Activated T-cell treated with anti-CD3 and anti-CD28 coated beads for 1 hour (primary cell): ENCODE results near the gene CARMIL1.

ENCODE experiments used
- DNase-seq: peaks from one replicate; pipeline ENCODE4 v3.0.0-alpha.2; 2020; ENCODE audit warnings: low read depth

Gene CARMIL1

DNA sequence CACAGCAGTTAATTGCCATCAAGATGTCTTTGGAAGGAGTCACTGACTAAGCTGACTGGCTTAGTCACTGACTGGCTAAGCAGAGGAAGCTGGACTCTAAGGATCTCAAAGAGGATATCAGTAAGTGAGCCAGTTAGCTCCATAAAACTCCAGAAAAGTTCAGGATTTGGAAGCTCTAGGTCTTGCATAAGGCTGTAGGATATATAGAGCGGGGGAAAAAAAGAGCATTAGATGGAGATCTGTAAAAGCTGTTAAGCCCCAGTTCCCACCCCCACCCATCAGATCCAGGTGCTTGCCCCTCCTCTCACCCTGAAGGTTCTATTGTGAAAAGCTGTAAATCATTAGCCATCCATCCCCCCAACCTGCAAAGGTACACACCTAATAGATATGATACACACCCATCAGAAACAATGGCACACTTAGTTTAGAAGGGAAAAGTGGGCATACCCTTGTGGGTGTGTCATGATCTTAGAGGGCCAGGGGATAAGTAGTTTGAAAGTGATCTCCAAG lies 32.2 kb downstream of the CARMIL1 start:
- DNase-seq = no peak

DNA sequence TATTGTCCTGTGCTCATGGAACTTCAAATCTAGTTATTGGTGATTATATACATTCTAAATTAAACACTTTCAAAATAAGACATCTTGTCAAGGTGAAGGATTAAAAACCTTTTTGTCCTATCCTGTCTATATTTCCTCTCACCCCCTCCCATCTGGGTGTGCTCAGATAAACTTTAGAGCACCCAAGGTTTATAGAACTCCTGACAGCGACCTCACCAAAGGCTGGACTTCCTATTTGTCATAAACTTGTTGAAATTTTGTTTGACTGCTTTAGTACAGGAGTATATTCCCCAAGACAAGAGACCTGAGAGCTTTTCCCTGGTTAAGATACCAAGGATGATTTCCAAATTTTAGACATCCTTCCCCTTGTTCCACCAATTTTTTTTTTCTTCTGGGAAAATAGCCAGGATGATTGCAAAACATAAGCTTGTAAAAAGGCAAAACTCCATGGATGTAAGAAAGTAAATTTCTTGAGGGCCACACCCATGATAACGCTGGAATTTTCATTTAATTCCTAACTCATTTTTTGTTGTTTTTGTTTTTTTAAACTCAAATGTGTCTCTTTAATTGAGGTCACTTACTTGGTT lies 33.0 kb downstream of the CARMIL1 start:
- DNase-seq = no peak

DNA sequence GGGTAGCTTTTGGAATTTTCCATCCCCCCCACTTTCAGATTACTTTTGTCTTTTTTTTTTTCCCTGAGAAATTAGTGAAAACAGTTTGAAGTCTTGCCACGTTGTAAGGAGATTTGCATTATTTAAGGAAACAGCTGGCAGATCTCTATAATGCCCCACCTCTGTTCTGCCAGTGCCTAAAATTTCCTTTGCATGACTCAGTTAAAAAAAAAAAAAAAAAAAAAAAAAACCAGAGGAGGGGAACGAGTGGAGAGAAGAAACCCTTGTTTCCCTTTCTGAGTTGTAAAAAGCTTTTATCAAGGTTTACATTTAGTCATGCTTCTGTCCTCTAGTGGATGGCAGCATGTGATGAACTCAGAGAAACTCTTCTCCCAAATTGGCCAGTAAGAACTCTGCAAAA lies 33.5 kb downstream of the CARMIL1 start:
- DNase-seq = no peak

DNA sequence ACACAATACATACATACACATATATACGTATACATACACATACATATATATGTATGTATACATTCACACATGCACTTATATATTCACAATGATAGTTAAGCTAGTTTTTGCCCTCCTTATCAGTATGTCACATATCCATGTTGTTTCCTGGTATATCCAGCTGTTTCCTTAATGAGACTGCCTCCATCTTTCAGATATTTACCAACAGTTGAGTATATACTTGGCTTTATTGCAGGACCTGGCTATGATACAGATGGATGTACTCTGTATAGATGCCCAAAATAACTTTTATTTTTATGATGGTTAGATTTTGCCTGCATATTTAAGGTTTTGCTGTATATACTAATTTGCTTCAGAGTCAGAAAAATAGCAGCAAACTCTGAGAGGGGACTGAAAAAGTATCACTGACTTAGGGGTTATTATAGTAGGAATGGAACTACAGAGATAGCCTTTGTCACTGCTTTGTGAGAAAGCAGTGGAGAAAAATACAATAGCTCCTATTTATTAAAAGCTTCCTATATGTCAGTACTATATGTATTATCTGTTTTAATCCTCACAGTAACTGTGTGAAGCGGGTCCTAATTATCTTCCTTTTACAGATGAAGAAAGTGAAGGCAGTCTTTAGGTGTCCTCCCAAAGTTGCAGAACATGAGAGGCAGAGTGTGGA lies 35.5 kb downstream of the CARMIL1 start:
- DNase-seq = no peak

DNA sequence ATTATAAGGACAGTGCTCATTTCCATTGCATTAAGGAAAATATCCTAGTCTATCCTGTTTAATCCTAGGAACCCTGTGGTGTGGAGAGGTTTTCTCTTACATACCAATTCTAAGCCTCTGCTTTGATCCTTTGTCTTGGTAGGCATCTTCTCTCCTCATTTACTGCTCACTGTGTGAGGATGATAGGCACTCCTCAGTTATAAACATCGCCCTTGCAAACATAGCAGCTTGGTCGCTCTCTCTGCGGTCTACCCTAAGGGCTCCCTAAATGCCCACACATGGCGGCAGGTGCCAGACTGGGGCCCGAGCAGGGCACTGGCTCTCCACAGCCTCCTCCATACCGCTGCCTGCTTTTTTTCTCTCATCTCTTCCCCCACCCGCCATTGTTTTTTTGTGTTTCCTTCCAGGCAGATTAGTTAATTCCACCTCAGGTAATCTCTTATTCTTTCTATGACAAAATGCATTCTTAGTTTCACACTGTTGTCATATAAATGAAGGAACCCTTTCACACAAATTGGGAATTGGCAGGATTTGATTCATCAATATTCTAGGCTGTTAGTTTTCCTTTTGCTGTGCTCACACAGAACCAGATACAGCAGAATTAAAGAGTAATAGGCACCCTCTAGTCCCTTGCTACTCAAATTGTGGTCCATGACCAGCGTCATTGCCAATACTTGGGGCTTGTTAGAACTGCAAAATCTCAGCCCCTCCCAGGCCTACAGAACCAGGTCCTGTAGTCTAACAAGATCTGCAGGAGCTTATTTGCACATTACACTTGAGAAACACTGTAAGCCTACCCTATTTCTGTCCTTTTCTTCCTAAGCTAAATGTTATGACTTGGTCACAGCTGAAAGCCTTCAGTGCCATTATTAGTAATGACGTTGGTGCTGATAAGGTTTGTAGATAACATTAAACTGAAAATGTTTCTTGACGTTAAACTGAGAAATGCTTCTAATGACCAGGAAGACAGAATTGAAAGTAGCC lies 36.3 kb downstream of the CARMIL1 start:
- DNase-seq = no peak

DNA sequence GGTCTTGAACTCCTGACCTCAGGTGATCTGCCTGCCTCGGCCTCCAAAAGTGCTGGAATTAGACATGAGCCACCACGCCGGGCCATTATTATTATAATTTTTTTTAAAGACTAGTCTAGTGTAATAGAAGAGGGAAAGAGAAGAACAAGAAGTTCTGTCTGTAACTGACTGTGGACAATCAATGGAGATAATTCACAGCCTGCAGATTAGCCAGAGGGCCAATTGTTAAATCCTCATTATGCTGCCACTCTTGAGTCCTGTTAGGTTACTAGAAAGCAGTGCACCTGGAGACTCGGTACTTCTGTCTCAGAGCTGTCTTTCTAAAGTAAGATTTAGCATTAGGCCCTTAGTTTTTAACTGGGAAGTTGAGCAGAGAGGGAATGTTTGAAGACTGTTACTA lies 37.5 kb downstream of the CARMIL1 start:
- DNase-seq = no peak

DNA sequence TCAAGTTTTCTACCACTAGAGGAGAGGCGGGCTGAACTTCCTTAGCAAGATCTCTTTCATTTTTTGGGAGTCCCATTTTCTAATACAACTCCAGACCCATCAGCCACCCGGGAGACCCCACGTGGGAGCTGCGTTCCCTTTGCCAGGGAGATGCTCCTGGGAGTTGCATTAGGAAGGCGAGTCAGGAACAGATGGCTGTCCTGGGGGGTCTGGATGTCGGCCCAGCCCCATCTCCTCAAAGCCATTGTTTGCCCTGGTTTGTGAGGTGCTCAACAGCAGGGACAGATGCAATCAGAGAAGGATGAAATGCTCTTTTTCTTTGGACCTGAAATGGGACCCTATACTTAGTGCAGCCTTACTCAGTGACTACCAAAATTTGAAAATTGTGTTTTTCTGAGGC lies 39.4 kb downstream of the CARMIL1 start:
- no peak for DNase-seq

DNA sequence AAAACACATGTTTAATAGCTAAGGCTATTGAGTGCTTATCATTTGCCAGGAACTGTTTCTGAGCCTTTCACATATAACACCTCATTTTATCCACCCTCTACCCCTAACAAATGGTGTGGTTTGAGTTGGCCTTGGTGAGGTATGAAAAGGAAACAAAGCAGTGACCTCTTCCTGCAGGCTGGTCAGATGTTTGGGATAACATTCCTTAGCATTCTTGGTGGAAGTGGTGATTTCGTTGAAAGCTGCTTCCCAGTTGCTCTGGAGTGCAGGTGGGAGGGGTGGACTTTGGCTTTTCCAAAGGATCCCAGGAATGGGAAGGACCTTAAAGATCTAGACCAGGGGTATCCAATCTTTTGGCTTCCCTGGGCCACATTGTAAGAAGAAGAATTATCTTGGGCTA lies 41.3 kb downstream of the CARMIL1 start:
- DNase-seq = no peak

DNA sequence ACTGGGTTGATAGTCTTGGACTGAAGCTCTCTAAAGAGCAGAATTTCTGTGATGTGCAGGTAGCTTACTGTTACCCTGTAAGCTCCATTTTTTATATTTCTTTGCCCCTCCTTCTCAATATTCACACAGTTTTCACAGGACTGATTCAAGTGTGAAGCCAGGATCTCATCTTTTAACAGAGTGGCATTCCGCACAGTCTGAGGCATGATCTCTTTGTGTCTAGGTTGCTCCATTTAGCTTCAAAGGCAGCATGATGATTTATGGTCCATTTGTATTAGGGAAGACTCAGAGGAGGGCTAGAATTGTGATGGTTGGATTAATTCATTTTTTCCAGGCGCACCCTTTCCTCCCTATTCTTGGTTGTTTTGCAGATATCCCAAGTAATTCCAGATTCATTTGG lies 43.5 kb downstream of the CARMIL1 start:
- DNase-seq = no peak

DNA sequence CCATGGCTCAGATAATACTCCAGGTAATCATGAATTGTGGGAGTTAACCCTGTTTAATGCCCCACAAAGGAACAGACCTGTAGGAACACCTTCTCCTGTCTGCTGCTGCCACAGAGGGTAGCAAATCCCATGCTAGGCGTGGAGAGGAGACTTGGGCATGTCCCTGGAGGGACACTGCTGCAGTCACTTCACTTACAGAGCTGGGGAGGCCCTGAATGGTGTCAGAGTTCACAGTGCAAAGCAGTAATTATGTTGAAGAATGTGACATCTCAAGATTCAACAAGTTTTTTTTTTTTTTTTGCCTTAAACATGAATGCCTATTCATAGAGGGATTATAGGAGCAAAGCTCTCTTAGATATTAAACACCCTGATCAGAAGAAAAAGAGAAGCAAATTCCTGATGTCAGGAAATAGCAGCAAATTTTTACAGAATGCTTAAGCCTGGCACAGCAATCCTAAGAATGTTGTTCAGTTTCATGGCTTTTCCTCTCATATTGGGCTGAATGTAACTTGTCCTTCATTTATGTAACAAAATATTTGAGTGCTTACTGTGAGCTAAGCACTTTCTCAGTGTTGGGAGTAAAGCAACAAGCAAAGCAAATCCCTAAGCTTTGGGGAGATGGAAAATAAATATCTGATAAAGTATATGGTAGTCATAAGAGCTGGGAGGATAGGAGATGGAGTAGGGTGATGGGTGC lies 45.0 kb downstream of the CARMIL1 start:
- DNase-seq = no peak

DNA sequence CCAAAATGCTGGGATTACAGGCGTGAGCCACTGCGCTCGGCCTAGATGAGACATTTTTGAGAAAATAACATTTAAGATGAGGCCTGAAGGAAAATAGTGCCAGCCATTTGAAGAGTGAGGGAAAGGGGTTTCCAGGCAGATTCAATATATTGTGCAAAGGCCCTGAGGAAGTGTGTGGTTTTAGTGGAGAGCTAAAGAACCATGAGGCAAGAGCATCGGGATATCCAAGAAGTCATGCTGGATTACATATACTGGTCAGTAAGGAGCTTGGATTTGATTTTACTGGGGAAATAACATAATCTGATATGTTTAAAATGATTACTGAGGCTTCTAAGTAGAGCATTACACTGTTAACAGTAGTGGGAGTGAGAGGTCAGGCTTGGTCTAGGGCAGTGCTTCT lies 47.0 kb downstream of the CARMIL1 start:
- DNase-seq = no peak

DNA sequence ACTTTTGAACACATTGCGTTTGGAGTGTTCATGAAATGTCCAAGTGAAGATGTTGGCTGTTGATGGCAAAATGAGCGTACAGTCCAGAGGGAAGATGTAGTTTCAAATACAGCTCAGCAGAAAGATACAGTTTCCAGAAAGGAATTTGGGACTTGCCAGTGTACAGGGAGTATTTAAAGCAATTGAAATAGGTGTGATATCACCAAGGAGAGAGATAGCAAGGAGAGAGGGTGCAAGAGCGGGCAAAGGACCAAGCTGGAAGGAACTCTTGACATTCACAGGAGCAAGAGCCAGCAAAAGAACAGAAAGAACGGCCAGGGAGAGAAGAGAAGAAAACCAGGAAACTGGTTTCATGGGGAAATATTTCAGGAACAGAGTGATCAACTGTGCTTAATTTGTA lies 47.8 kb downstream of the CARMIL1 start:
- DNase-seq = no peak

DNA sequence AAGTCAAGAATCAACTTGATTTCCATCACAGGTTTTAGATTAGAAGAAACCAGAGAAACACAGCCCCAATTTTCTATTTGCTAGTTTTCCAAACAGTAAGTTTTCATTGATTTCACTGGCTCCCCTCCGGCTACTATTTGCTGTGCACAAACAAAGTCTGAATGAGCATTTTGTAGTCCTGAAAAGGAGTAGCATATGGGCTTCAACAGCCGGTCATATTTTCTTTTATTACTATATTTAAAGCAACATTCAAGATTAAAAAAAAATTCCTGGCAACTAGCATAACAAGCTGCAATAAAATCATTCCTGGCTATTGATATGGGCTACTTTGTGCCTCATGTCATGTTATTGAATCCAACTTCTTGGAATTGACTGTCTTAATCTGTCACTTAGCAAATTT lies 48.3 kb downstream of the CARMIL1 start:
- no peak for DNase-seq

DNA sequence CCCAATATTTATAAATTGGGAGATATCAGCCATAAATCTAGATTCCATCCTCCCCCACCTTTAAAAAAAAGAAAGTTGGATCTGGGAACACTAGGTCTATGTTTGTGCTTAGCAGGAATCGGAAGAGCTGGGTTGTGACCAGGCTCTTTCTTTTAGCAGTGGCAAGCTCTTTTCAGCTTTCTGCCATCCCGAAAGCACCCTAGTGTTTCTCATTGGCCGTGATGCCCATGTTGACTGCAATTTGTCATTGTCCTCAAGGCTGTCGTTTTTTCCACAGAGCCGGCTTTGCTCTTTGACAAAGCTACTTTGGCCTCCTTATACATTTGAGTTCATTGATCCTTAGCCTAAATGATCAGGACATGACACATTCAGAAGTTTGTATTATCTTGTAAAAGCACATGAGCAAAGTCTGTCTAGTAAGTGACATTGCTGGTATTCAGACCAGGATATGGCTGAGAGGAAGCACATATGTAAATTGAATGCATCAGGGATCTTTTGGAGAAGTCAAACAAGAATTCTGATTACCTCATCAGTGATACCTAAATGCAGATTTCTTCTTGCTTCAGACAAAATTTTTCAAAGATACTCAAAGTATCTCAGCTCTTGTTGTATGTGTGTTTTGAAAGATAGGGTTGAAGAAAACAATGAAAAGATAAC lies 50.1 kb downstream of the CARMIL1 start:
- no peak for DNase-seq

DNA sequence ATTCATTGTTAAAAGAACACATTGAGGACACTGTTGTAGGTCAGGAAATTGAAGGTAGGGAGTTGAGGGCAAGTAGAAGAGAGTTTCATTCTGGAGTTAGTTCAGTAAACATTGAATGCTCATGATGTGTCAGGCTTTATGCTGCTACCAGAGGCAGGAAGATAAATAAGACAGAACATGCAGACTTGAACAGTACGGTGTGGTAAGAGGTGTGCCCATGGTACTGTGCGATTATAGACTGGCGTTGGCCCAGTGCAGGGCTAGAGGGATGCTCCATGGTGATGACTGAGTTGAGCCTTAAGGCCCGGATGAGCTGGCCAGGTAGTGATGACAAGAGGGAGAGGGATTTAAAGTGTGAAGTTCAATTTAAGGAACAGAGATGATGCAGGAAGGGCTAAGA lies 50.8 kb downstream of the CARMIL1 start:
- DNase-seq = no peak

DNA sequence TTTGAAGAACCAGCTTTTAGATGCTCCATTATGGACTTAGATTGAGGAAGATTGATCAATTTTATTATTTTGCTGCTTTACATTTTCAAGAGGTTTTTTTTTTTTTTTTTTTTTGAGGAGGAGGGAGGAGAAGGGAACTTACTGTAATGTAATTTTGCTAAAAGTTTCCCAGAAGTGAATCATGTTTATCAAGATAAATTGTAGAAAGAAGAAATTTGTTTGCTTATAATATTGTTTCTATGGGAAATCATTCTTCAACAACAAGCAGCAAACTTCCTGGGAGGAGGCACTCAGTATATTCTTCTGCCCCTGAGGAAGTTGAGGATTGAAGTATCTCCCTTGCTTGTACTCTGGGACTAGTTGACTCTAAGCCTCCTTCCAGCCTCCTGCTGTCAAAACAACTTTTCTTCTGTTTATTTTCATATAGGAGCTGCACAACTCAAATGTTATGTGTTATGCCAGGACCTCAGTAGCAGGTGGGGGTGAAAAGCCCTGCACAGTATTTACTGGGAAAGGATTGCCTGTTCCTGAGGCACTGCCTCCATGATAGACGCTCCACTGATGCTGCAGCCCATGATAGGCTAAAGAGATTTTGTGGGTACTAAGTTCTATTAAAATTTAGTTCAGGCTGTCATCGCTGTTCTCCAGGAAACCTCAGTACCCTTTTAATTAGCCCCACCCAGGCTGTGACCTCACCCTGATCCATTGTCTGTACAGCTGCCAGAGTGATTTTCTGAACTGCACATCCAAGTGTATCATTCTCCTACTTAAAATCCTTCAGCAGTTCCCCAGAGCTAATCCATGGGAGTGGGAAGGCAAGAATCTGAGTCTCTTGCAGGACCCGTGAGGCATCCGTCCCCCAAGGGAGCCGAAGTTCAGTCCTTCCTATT lies 51.9 kb downstream of the CARMIL1 start:
- no peak for DNase-seq

DNA sequence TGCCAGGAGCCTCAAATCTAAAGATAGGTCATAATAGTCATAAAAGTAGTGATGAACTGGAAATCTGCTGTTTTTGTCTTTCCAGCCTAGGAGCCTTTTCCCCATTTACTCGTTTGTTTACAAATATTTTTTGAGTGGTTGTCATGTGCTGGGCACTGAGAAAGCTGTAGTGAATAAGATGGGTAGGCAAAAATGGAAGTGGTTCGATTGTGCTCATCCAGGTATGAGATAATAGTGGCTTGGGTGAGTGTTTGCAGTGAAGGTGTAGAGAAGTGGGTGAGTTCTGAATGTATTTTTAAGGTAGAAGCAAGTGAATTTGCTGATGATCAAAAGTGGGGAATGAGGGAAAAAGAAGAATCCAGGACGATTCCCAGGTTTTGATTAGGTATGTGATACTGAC lies 53.0 kb downstream of the CARMIL1 start:
- no peak for DNase-seq

DNA sequence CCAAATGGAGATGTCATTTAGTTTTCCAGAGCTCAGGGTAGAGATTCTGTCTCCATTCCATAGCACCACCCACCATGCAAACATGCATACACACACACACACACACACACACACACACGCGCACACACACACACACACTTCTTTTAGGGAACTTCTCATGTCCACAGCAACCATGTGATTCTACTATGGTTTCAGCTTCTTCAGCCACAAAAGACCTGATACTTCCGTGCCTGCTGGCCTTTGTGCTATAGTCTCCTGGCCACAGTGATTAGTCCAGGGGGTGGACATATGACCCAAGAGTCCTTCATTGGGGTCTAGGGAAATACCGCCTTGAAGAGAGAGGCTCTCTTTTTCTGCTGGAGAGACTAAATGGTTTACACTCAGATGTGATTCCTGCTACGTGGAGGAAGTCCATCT lies 53.5 kb downstream of the CARMIL1 start:
- DNase-seq = no peak

DNA sequence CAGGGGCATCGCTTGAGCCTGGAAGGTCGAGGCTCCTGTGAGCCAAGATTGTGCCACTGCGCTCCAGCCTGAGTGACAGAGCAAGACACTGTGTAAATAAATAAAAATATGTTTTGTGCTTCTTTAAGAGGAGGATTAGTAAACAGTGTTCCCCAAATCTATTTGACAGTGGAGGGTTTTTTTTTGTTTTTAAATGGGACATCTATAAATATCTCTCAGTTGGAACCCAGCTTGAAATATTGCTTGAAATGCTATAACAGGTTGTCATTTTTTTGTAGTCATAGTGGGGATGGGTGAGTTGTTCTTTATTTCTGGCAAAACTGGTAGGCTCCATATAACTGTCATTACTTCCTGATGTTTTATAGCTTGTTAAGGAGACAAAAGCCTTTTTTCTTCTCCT lies 54.3 kb downstream of the CARMIL1 start:
- DNase-seq = no peak

DNA sequence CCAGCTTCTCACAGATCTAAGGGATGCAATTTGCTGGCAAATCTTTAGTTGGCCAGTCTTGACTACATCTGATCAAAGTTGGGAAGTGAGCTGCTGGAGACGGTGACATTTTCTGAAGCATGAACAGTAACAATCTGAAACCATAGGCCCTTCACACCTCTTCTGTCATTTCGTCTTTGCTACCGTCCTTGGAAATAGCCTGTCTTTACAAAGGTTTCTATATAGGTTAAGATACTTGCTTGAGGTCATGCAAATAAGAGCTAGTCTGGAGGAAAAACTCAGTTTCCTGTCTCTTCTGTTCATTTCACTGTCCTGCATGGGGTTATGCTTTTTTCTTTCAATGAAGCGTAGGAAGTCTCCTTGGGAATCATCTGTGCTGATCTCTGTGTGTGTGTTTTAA lies 55.6 kb downstream of the CARMIL1 start:
- DNase-seq = no peak

DNA sequence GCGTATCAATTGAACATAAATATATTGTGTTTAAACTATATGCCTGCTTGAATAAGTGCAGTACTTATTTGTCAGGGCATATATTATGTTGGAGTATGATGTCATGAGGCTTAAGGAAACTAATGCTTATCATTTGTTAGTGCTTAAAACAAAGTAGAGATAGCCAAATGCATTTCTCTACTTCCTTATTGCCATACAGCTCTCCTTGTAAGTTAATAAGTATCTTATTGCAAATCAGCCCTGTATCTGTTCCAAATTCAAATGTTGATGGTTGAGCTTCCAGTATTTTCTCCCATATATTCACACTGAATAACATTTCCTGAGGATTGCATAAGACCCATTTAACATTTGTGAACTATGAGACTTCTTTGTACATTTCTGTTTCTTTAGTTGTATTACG lies 57.8 kb downstream of the CARMIL1 start:
- no peak for DNase-seq
